HUDEP-2 (cell line): ENCODE results near the gene EPOP.

Experiments
- DNase-seq, 76 experiments: peaks; one replicate each; lab custom pipeline; 2025; ENCODE audit not compliant: unreplicated experiment in 76 of 76; lab: John Stamatoyannopoulos, UW

Gene EPOP

DNA sequence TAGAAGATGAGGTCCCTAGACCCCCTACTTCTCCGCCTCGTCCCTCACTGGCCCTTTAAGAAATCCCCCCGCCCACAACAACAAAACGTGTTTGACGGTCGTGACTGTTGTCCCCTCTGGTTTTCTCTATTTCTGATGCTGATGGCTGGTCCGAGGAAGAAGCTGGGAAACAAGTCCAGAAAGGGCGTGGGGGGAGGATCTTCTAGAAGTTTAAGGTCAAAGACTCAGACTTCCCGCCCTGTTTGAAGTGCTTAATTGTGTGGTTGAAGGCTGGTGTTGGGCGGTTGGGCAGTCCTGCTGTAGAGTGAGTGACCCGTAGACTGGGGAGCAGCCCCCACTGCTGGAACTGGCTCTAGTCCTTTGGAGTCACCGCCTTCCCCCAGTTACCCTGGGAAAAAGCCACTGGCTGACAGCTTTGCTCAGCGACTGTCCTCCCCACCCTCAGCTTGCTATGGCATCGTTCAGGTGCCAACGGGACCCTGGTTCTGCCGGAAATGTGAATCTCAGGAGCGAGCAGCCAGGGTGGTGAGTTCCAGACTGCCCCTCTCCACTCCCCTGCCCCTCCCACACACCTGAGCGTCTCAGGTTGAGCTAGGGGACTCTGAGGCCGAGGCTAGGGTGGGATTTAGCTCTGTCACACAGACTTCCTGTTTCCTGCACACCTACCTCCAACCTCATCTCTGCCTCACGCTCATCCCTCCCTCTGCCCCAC, 31.9 kb upstream of the EPOP start:
- no peak for DNase-seq

DNA sequence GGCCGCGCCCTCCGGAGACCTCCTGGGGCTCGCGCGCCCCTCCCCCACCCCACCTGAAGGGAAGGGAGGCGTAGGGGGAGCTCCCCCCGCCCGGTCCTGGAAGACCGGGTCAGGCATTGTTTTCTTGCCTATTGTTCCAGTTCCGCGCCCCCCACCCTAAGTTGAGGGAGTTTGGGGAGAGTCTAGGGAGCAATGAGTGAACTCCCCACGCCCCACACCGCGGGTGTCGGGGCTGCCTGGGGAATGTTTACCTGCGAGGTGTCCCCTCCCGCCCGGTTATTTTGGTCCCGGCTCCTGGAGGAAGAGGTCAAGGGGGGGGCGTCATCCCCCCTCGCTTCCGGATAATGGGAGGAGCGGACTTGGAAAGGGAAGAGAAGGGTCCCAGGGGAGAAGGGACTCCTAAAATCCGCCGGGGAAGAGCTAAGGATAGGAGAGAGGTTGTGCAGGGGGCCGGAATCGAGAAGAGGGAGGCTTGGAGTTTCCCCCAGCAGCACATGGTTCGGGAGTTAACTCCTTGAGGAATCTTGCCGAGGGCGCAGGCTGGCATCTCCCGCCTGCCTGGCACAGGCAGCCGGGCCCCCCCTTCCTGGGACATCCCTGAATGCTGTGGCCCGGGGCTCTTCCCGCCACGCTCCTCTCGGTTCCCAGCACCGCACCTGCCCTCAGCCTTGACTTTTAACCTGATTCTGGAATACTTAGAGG, 31.2 kb upstream of the EPOP start:
- DNase-seq: no peak

GRCh38 chr17:38705523-38705802, 30.7 kb upstream of the EPOP start:
- peak in 1 of 76 experiments; percentile 44 for DNase-seq

- peak in 59 of 76 experiments; percentile 16 to 77 (median 55) for DNase-seq
These were observed 30.1 kb upstream of the EPOP start, which contains the start of gene MLLT6 for GRCh38 chr17:38704606-38705522. TSS of gene MLLT6 (plus strand) at chr17:38705273. CDS start at chr17:38705633, 360 bp downstream.

GRCh38 chr17:38703742-38704605, 29.2 kb upstream of the EPOP start:
- peak in 66 of 76 experiments; percentile 5 to 80 (median 54) for DNase-seq

DNA sequence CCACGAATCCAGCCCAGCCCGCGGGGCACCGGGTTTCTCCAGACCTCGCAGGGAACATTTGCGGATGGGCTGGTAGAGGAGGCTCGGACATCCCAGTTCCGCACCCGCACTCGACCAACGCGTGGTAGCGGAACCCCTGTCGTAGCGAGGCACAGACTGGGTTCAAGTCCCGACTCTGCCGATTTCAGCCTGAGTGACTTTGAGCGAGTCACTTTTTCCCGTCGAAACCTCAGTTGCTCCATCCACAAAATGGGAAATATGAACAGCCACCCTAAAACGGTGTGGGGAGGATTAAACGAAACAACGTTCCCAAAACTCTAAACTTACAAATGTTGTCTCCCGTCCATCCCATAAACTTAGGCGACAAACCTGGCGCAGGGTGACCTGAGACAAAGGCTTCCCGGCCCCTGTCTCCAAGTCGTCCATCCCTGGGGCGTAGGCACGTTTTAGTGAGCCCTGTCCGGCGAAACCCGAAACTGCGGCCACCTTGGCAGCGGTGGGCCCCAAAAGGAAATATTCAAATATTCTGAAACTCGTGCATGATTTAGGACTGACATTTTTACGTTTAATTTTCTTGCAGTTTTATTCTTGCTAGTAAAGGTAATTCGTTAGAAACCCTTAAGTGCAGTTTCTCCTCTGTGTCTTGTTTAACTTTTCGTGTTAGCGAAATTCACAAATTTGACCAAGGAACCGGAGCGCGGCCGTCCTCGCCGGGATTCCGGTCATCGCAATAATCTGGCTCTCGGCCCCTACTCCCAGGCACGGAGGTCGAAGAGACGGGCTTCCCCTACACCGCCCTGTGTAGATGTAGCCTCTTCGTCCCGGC, 28.4 kb upstream of the EPOP start:
- DNase-seq: peak in 28 of 76 experiments; percentile 11 to 61 (median 38)

DNA sequence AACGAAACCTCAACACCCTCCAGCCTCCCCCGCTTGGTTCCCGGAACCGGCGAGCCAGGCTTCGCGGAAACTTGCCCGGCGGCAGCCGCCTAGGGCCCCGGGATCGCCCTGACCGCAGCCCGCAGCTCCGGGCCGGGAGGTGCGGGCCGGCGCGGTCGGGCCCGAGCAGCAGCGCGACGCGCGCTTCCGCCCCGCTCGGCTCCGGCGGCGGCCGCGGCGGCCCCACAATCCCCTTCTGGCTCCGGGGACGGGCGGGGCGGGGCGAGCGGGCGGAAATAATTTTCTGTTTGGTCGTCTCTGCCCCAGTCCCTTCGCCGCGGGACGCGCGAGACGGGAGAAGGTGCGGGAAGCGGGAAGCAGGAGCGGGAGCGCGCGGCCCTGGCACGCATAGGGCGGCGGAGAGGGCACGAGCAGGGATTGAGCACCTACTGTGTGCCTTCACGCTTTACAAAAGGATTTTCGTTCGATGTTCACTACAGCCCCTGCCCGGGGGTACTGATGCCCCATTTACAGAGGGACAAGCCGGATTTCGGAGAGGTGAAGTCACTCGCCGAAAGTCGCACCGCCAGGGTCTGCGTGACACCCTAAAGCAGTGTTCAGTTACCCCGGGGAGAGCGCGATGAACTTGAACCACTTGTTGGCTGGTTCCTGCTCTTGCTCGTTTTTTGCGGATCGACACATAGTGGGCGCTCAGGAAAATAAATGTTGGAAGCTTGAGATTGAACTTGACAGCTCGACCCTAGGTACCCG, 27.6 kb upstream of the EPOP start:
- peak in 70 of 76 experiments; percentile 26 to 89 (median 74) for DNase-seq

- DNase-seq: peak in 48 of 76 experiments; percentile 13 to 80 (median 48)
These were observed 26.9 kb upstream of the EPOP start for GRCh38 chr17:38701504-38702165.

- DNase-seq: no peak
These were observed 24.0 kb upstream of the EPOP start for GRCh38 chr17:38698760-38699159.

- DNase-seq: no peak
These were observed 22.5 kb upstream of the EPOP start for GRCh38 chr17:38697061-38697820.

- DNase-seq: no peak
These were observed 19.1 kb upstream of the EPOP start for GRCh38 chr17:38693700-38694329.

GRCh38 chr17:38691154-38691553, 16.4 kb upstream of the EPOP start:
- DNase-seq: no peak

DNA sequence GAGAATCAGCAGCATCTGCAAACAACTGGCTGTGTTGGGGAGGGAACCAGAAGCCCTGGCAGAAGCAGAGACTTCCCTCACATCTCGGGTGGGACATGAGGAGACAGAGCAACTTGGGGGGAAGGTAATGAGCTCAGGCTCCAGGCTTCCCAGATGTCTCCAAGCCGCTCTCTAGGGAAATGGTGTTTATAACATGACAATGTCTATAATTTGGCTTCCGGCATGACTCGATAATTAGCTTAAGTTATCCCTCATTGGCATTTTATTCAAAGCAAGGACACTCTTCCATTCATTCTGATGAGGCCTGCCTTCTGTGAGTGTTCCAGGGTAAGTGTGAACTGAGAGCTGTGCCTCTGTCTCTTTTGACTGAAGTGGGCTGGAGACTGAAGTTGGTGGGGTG, 15.6 kb upstream of the EPOP start:
- no peak for DNase-seq

- DNase-seq: no peak
These were observed 12.5 kb upstream of the EPOP start for GRCh38 chr17:38687286-38687685.

- DNase-seq: no peak
These were observed 10.7 kb upstream of the EPOP start for GRCh38 chr17:38685491-38685890.

DNA sequence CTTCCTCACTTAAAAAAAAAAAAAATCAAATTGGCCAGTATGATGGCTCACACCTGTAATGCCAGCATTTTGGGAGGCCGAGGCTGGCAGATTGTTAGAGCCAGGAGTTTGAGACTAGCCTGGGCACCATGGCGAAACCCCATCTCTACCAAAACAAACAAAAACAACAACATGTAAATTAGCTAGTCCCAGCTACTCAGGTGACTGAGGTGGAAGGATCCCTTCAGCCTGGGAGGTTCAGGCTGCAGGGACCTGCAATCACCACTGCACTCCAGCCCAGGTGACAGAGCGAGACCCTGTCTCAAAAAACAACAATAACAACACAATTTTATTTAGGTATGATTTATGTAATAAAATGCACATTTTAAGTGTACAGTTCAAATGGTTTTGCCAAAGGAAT, 6.3 kb upstream of the EPOP start:
- no peak for DNase-seq

DNA sequence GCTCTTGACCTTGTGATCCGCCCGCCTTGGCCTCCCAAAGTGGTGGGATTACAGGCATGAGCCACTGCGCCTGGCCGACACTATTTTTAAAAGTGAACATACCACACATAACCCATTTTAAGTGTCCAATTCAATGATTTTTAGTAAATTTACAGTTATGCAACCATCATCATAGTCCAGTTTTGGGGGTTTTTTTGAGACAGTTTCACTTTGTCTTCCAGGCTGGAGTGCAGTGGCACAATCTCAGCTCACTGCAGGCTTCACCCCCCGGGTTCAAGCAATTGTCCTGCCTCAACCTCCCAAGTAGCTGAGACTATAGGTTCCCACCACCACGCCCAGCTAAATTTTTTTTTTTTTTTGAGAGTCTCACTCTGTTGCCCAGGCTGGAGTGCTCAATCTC, 3.1 kb upstream of the EPOP start:
- no peak for DNase-seq
